HepG2 (cell line): Measurements from ENCODE around the gene ZNF512B. TPM values are rescaled to one million over a fixed set of nuclear protein-coding genes. Genes with fewer than 3 reads are reported as not detected.

Experiments used
- CHCHD3 ChIP-seq: sonication (generic); formaldehyde crosslinking; IDR thresholded peaks from 2 replicates; pipeline ENCODE4 v1.8.0; 2022; ENCODE audit warnings: mild to moderate bottlenecking, missing genetic modification reagents, moderate library complexity
- HDAC1 ChIP-seq: sonication (generic); formaldehyde crosslinking; IDR thresholded peaks from 2 replicates; pipeline ENCODE4 v1.5.1; 2020; ENCODE audit warnings: mild to moderate bottlenecking, missing genetic modification reagents
- HNF1B ChIP-seq: sonication (generic); formaldehyde crosslinking; IDR thresholded peaks from 2 replicates; pipeline ENCODE4 v1.5.1; 2020; ENCODE audit warnings: mild to moderate bottlenecking, moderate library complexity, missing genetic modification reagents
- HNF4G ChIP-seq, 2 experiments: sonication (generic) in 1 of 2; formaldehyde crosslinking in 1 of 2; IDR thresholded peaks; 2 replicates each; pipeline versions ENCODE4 v1.4.0 to v1.6.1; 2011 to 2020; ENCODE audit warnings: borderline replicate concordance in 2 of 2, low read depth in 2 of 2, mild to moderate bottlenecking in 2 of 2, low read length in 1 of 2, missing genetic modification reagents in 1 of 2, moderate library complexity in 1 of 2
- IRX3 ChIP-seq: sonication (generic); formaldehyde crosslinking; IDR thresholded peaks from 2 replicates; pipeline ENCODE4 v1.8.1; 2023; ENCODE audit warnings: mild to moderate bottlenecking, low read depth, missing genetic modification reagents, borderline replicate concordance
- KDM5A ChIP-seq: fragments of 200-600 bp; sonication (generic); IDR thresholded peaks from 2 replicates; pipeline ENCODE4 v1.7.0; 2018; ENCODE audit warnings: antibody characterized with exemption, mild to moderate bottlenecking, low read length, borderline replicate concordance
- MIER3 ChIP-seq: IDR thresholded peaks from 2 replicates; pipeline ENCODE4 v1.6.1; 2016; ENCODE audit warnings: missing compliant biosample characterization, borderline replicate concordance
- NR2F6 ChIP-seq, 2 experiments: IDR thresholded peaks; 2 replicates each; pipeline ENCODE4 v1.6.1; 2016; ENCODE audit warnings: antibody characterized with exemption in 1 of 2, mild to moderate bottlenecking in 1 of 2
- SNAPC5 ChIP-seq: sonication (generic); formaldehyde crosslinking; IDR thresholded peaks from 2 replicates; pipeline ENCODE4 v1.8.1; 2023; ENCODE audit warnings: mild to moderate bottlenecking, missing genetic modification reagents, borderline replicate concordance
- ZNF143 ChIP-seq: sonication (generic); formaldehyde crosslinking; IDR thresholded peaks from 2 replicates; pipeline ENCODE4 v1.4.0; 2020; ENCODE audit warnings: missing genetic modification reagents
- ZNF160 ChIP-seq: sonication (generic); formaldehyde crosslinking; IDR thresholded peaks from 2 replicates; pipeline ENCODE4 v1.8.0; 2022; ENCODE audit warnings: mild to moderate bottlenecking, inconsistent platforms, missing genetic modification reagents
- ZNF772 ChIP-seq: sonication (generic); formaldehyde crosslinking; IDR thresholded peaks from 2 replicates; pipeline ENCODE4 v1.5.0; 2020; ENCODE audit warnings: mild to moderate bottlenecking, missing genetic modification reagents
- ZNF780A ChIP-seq: sonication (generic); formaldehyde crosslinking; IDR thresholded peaks from 2 replicates; pipeline ENCODE4 v1.8.0; 2022; ENCODE audit warnings: mild to moderate bottlenecking, missing genetic modification reagents, moderate library complexity
- ZNF83 ChIP-seq: sonication (generic); formaldehyde crosslinking; IDR thresholded peaks from 2 replicates; pipeline ENCODE4 v1.4.0; 2020; ENCODE audit warnings: missing genetic modification reagents, mild to moderate bottlenecking, borderline replicate concordance
- polyA plus RNA-seq, 8 experiments: library from polyadenylated mRNA; depleted of rRNA in 3 of 8; stranded (reverse) in 7 of 8; unstranded in 1 of 8; fragments of >200 nt; fragmentation: Illumina TruSeq in 4 of 8; extraction: Trizol in 4 of 8; gene quantifications; 2 replicates each; pipeline versions ENCODE4 v1.2.1 to v1.2.3, GENCODE V29; 2011 to 2016; ENCODE audit warnings: low read depth in 4 of 8, missing spikeins in 1 of 8, mixed read lengths in 1 of 8; ENCODE audit not compliant: insufficient read depth in 1 of 8
- total RNA-seq, 5 experiments: library from RNA; depleted of rRNA; stranded (reverse); fragments of >200 nt; fragmentation: Illumina TruSeq; extraction: Trizol; gene quantifications; 2 replicates each; pipeline ENCODE4 v1.2.3, GENCODE V29; 2016; ENCODE audit warnings: low read depth in 1 of 5
- TF ChIP-seq, protein P1 (sequence below): sonication (generic); formaldehyde crosslinking; IDR thresholded peaks from 2 replicates; pipeline ENCODE4 v1.4.0; 2020; ENCODE audit warnings: missing genetic modification reagents
- TF ChIP-seq, protein P2 (sequence below): sonication (generic); formaldehyde crosslinking; IDR thresholded peaks from 2 replicates; pipeline ENCODE4 v1.4.0; 2020; ENCODE audit warnings: mild to moderate bottlenecking, missing genetic modification reagents

Gene ZNF512B
- total and polyA plus RNA-seq, 2 of the 13 experiments (the other 11 are each of a cell fraction or from before 2014, with no cell fraction given), result 11.5 to 30.6 TPM

GRCh38 chr20:63979557-63980316 lies 10.0 kb upstream of the ZNF512B start, which contains the start of gene SAMD10 (continued):
- TF ChIP-seq HNF1B (peak; percentile 42; the same call in 1 of the 2 replicates), ZNF772 (CRISPR knock-in tag) (peak; percentile 50; the same call in 1 of the 2 replicates), ZNF780A (0 out of 2 replicates have a peak, but pooled peaks have one; percentile 48), ZNF83 (CRISPR knock-in tag) (peak; percentile 88; the same call in 1 of the 2 replicates), SNAPC5 (CRISPR knock-in tag) (no peak), ZNF143 (CRISPR knock-in tag) (peak; percentile 13; the same call in 1 of the 2 replicates), CHCHD3 (0 out of 2 replicates have a peak, but pooled peaks have one; percentile 64), ZNF160 (CRISPR knock-in tag) (0 out of 2 replicates have a peak, but pooled peaks have one; percentile 56), IRX3 (peak; percentile 75; the same call in 1 of the 2 replicates), MIER3 (CRISPR knock-in tag) (no peak; the same call in 1 of the 2 replicates), KDM5A (no peak), HNF4G (IDR thresholded peaks at IDR 0.05; ENCODE audit: borderline replicate concordance, low read depth, low read length) (no peak), HNF4G (CRISPR knock-in tag; IDR thresholded peaks at IDR 0.05; ENCODE audit: borderline replicate concordance, low read depth) (peak; percentile 30; the same call in 1 of the 2 replicates), HDAC1 (no peak), NR2F6 (IDR thresholded peaks at IDR 0.05) (no peak), NR2F6 (CRISPR knock-in tag; IDR thresholded peaks at IDR 0.05) (peak; percentile 30; the same call in 1 of the 2 replicates)
- TF ChIP-seq, protein P1, sequence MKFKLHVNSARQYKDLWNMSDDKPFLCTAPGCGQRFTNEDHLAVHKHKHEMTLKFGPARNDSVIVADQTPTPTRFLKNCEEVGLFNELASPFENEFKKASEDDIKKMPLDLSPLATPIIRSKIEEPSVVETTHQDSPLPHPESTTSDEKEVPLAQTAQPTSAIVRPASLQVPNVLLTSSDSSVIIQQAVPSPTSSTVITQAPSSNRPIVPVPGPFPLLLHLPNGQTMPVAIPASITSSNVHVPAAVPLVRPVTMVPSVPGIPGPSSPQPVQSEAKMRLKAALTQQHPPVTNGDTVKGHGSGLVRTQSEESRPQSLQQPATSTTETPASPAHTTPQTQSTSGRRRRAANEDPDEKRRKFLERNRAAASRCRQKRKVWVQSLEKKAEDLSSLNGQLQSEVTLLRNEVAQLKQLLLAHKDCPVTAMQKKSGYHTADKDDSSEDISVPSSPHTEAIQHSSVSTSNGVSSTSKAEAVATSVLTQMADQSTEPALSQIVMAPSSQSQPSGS (CRISPR knock-in tag), result 0 out of 2 replicates have a peak, but pooled peaks have one; percentile 12
- TF ChIP-seq, protein P2, sequence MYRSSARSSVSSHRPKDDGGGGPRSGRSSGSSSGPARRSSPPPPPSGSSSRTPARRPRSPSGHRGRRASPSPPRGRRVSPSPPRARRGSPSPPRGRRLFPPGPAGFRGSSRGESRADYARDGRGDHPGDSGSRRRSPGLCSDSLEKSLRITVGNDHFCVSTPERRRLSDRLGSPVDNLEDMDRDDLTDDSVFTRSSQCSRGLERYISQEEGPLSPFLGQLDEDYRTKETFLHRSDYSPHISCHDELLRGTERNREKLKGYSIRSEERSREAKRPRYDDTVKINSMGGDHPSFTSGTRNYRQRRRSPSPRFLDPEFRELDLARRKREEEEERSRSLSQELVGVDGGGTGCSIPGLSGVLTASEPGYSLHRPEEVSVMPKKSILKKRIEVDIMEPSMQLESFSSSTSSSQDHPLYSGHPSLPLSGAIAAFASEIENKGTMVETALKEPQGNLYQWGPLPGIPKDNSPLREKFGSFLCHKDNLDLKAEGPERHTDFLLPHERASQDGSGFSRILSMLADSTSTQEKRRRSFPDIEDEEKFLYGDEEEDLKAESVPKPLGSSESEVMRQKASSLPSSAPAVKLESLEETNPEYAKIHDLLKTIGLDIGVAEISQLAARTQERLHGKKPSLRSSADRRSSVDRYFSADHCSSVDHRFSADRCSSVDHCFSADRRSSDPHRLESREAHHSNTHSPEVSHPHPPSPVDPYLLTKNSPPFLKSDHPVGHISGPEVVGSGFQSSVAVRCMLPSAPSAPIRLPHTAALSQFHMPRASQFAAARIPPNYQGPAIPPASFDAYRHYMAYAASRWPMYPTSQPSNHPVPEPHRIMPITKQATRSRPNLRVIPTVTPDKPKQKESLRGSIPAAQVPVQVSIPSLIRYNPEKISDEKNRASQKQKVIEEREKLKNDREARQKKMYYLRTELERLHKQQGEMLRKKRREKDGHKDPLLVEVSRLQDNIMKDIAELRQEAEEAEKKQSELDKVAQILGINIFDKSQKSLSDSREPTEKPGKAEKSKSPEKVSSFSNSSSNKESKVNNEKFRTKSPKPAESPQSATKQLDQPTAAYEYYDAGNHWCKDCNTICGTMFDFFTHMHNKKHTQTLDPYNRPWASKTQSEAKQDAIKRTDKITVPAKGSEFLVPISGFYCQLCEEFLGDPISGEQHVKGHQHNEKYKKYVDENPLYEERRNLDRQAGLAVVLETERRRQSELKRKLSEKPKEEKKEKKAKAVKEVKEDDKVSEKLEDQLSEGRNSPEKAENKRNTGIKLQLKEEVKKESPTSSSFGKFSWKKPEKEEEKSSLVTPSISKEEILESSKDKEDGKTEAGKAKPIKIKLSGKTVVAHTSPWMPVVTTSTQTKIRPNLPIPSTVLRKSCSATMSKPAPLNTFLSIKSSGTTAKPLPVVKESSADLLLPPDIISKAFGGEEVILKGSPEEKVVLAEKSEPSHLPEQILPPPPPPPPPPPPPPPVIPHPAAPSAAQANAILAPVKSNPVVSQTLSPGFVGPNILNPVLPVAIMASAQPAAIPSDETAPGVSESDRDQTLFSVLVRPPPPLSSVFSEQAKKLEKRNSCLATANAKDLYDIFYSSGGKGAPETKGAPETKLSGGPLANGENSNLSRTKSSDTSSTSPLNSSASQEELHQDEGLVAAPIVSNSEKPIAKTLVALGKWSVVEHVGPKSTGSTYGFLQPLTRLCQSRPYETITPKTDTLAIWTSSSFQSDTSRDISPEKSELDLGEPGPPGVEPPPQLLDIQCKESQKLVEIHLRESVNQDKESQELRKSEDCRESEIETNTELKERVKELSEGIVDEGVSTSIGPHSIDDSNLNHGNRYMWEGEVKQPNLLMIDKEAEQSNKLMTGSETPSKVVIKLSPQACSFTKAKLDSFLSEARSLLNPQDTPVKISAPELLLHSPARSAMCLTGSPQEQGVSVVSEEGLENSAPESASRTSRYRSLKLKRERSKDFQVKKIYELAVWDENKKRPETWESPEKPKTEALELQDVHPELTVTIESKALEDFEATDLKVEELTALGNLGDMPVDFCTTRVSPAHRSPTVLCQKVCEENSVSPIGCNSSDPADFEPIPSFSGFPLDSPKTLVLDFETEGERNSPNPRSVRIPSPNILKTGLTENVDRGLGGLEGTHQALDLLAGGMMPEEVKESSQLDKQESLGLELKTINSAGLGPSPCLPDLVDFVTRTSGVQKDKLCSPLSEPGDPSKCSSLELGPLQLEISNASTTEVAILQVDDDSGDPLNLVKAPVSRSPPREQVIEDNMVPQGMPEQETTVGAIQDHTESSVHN (CRISPR knock-in tag), result peak; percentile 57; the same call in 1 of the 2 replicates
